CD4-positive, alpha-beta T cell treated with Interleukin-6 at 100 ng/mL for 8 hours (primary cell): ENCODE data around the gene DDX3X.
"Not testable (repeated sequence)": the region's sequence is repeated elsewhere in the genome, so short reads cannot be mapped to it uniquely, and the experiment has no call there.

ENCODE experiments used
- DNase-seq: peaks from one replicate; pipeline ENCODE4 v3.0.0-alpha.2; 2020; ENCODE audit warnings: mixed read lengths, low spot score

DDX3X gene

DNA sequence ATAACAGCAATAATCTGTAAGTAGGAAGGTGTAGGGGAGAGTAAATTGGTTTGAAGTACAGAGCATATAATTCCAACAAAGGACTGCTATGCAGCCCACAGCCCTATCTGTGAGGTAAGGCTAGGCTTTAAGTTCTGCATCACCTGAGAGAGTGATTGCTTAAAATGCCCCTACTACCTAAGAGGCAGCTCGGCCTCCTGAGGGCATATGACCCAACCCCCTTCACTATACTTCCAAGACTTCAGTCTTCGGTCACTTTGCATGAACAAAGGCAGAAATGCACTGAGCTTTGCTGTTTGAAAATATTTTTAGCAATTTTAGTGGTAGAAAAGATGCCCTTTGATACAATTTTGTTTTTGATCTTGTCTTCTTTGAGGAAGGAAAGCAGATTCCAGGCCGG is 4.9 kb upstream of the DDX3X start:
- no peak for DNase-seq

- no peak for DNase-seq
These were observed 2.0 kb upstream of the DDX3X start for GRCh38 chrX:41332005-41332404.

GRCh38 chrX:41332408-41333002 is 1.5 kb upstream of the DDX3X start:
- peak; percentile 33 for DNase-seq

GRCh38 chrX:41333003-41333743 is 789 bp upstream of the DDX3X start:
- DNase-seq: peak; percentile 89

DNA sequence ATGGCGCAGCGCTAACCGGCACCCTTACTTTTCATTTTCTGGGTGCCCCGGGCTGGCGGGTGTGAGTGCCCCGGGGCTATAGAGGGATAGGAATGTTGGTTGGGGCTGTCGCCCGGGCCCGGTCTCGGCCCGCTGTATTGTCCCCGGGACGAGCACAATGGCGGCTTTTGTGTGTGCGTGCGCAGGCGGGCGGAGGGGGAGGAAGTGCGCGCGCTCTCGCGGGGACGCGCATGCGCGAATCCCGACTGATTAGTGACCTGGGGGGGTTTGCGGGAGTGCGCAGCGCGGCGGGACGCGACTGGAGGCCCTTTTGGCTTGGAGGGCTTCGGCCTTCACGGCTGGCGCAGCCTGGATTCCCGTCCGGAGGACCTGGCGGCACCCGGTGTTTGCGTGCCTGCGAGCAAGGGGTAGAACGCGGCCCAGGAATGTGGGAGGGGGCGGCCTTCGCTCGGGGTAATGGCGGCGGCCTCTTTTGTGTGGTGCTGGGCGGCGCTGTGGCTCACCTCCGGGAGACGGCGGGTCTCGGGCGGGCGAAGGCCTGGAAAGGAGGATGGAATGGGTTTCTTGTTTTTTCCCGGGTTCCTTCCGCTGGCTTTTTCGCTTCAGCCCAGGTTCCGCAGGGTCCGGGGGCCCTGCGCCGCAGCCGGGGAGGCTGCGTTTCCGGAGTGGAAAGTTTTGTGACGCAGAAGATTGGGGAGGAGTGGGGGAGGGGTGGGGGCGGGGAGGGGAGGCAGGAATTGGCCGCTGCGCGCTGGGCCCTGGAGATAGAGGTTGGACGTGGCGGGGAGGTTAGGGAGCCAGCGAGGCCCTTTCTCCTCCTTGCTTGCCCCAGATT is 618 bp downstream of the DDX3X start:
- peak; percentile 85 for DNase-seq

GRCh38 chrX:41335198-41335957 is 1.4 kb downstream of the DDX3X start:
- no peak for DNase-seq

- DNase-seq: no peak
These were observed 2.0 kb downstream of the DDX3X start for GRCh38 chrX:41335958-41336331.

DNA sequence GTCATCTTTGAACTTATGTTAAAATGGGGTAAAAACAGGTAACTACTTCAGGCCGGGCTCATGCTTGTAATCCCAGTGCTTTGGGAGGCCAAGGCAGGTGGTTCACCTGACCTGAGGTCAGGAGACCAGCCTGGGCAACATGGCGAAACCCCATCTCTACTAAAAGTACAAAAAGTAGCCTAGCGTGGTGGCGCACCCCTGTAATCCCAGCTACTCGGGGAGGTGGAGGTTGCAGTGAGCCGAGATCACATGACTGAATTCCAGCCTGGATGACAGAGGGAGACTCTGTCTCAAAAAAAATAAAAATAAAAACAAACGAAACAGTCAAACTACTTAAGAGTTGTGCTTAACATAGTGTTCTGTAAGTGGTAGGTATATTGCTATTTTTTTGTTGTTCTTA is 2.5 kb downstream of the DDX3X start:
- DNase-seq: no peak

DNA sequence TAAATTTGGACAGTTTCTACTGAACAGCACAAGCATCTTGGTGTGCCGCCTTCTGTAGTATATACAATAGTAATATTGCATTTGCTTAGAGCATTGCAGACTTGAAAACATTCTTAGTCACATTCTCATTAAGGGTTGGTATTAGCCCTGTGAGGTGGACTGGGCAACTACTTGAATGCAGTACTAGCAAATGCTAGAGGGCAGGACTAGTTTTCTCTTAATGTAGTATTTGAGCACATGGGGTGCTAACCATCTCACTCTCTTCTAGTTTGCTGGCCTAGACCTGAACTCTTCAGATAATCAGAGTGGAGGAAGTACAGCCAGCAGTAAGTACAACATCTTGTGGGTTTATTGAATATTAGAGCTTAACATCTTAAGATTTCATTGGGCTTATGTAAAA is 3.2 kb downstream of the DDX3X start:
- DNase-seq: no peak

DNA sequence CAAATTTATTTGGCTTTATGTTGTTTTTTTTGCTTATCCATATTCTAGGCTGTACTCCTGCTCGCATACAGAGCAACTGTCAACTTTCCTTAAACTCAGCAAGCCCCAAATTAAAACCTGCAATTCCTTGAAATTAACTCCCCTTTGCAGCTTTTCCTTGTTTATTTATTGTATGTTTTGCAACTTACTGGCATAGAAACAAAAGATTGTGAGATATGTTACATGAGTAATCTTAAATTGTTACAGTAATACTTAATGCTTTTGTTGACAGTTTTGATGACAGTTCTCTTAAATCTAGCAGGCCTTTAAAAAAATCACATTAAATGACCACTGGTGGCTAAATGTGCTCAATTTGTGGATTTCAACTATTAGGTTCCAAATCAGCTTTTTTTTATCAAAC is 4.5 kb downstream of the DDX3X start:
- no peak for DNase-seq

DNA sequence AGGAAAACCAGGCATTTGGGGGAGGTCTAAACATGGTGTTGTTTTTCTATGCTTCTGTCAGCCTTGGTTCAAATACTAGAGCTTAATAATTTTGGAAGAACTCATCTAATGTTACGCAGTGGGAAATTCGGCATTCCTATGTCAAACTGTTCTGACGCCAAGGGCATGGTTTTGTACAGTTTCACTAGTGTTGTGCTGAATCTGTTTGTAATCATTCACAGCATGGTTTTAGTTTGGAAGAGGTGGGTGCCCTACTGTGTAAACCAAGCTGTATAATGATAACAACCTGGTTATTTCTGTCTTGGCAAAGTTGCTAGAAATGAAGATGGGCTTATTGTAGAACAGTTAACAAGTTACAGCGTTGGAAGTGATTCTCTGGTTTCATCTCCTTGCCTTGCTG is 5.2 kb downstream of the DDX3X start:
- DNase-seq: no peak

GRCh38 chrX:41344053-41344452 is 10.1 kb downstream of the DDX3X start:
- no peak for DNase-seq

- DNase-seq: no peak
These were observed 13.2 kb downstream of the DDX3X start for GRCh38 chrX:41347186-41347585.

GRCh38 chrX:41348551-41348950 is 14.6 kb downstream of the DDX3X start:
- no peak for DNase-seq

DNA sequence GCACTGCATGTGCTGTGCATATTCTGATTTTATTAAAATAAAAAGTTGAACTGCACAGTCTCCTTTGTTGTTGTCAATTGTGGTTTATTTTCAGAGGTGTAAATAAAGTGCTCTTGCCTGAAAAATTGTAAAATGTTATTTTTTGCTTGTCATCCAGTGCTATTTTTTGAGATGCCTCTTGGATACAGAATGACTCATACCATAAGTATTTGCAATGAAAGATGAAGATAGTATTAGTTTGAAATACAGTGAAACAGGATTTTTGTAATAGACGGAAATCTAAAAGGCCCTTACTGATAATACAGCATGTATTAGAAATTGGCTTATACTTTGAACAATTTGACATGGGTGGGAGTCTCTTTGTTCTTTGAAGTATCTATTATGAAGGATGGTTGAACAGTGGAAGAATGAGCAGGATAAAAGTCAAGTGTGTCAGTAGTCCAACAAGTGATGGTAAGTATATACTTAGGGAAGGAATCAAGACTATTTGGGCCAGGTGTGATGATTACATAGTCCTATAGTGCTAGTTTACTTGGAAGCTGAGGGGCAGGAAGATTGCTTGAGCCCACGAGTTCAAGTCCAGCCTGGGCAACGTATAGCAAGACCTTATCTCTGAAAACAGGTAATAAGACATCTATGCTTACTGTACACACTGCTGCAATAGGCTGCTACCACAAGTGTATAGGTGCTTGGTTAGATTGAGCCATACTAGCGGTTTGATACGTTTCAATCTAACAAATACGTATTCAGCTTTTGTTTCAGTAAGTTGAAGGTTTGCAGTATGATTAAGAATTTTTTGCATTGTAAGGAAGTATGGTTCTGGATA is 16.4 kb downstream of the DDX3X start:
- no peak for DNase-seq

GRCh38 chrX:41350976-41351569 is 17.1 kb downstream of the DDX3X start:
- DNase-seq: no peak

DNA sequence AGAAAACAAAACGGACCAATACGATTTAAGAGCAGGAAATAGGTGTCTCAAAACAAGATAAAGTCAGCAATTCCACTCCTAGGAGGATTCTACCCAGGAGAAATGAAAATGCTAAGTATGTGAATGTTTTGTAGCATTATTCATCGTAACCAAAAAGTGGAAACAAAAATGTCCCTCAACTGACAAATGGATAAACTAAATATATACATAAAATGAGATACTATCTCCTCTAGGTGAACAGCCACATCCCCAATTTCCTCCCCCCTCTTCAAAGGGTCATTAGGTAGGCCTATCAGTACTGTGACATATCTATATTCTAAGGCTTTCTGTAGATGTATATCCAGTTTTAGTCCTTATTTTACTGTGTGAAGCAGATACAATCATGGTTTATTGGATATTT is 18.0 kb downstream of the DDX3X start:
- DNase-seq: no peak

DNA sequence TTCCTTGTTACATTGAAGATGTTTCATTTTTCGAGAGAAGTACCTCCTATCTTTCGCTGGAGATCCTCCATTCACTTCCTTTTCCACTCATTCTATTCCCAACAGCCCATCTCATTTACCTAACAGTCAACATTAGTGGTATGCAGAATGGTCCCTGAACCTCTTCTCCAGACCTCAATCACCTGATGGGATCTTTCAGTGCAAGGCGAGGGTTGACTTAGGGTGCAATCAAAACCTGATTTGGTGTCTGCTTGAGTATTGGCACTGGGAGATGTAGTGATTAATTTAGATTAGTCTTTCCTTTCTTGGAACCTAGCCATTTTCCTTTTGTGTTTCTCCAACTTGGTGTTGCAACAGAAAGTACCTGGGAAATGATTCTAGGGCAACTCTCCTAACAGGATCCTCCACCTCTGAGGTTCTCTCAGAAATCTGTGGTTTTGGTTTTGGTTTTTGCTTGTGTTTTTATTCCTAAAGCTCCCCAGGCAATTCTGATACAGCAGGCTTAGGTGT is 18.4 kb downstream of the DDX3X start:
- no peak for DNase-seq

GRCh38 chrX:41353985-41354384 is 20.0 kb downstream of the DDX3X start:
- no peak for DNase-seq

- DNase-seq: no peak
These were observed 35.2 kb downstream of the DDX3X start for GRCh38 chrX:41369152-41369551.

- not testable (repeated sequence) for DNase-seq
These were observed 37.6 kb downstream of the DDX3X start for GRCh38 chrX:41371575-41371974.
